Mesenteric fat pad (tissue), 1 donor: ENCODE results near the gene KCNA2. TPM values are rescaled to one million over a fixed set of nuclear protein-coding genes. Genes with fewer than 3 reads are reported as not detected.

ENCODE experiments used
- DNase-seq: peaks from one replicate; pipeline ENCODE4 v3.0.0-alpha.2; 2020; ENCODE audit warnings: low spot score
- total RNA-seq: library from RNA; stranded (reverse); fragmentation: NEBNext Ultra II Directional; extraction: Animal tissue kit (Norgen Biotek cat#: 25700); gene quantifications from one replicate; pipeline ENCODE4 v1.2.1, GENCODE V29; 2021
- donor health status: DM: yes; HTN: yes; CAD: no.

KCNA2 gene
- total RNA-seq, 1 donor from 2014 or later: 1.5 TPM

DNA sequence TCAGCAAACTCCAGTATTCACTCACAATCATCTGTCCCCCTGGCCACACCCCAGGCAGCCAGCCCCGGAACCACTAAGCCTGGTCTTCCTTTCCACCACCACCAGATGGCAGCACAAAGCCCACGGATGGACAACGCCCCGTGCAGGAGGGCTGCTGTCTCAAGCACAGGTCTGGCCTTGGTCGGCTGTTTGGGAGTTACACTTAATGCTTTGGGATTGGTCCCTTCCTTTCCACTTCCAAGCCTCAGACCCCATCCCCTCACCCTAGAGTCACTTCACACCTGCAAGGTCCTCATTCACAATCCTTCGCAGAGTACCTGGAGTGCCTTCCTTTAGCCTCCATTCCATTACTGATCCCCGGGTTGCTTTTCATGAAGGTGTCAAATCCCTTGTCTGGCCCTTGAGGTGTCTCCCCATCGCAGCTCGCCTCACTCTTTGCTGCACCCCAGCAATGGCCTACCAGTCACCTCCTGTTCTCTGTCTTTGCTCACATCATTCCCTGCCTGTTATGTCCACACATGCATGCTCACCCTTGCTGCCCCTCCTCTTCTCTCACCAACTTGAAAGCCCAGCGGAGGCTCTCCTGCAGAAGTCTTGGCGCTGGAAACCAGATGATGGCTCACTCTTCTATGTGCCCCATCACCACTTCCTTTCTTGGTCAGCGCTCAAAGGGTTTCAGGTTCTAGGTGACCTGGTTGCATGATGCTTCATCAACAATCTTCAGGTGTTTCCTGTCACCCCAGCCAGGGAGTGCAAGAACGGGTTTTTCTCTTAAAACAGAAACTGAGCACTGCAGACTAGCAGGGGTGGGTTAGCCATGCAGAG is 24.9 kb upstream of the KCNA2 start:
- DNase-seq: no peak

DNA sequence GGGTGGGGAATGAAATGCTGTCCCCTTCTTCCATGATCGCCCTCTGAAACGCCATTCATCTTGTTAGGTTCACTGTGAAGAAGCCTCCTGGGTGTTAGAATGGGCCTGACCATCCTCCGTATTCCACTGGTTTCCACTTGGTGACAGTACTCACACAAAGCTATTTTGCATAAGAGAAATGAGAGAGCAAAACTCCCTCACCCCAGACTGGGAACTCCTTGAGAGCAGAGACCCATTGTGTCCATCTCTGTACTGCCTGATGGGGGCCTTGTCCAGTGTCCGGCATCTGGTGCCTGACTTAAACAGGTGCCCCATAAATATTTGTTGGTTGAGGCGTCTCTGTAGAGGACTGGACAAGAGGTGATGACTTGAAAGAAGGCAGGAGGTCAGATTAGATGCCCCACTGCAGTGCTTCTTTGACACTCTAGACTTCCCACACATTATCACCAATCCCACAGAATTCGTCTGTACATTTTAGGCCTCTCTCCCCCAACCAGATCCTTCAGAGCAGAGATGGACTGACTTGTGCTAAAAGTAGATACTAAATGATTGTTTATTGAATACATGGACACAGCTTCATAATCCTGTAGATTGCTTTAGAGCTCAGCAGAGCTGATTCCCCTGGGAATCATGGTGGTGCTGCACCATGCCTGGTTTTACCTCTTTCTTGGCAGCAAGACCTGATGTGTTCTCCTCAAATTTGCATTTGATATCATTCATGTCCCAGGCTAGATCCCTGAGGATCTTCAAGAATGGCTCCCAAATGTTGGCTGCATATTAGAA is 22.4 kb upstream of the KCNA2 start:
- DNase-seq: no peak

DNA sequence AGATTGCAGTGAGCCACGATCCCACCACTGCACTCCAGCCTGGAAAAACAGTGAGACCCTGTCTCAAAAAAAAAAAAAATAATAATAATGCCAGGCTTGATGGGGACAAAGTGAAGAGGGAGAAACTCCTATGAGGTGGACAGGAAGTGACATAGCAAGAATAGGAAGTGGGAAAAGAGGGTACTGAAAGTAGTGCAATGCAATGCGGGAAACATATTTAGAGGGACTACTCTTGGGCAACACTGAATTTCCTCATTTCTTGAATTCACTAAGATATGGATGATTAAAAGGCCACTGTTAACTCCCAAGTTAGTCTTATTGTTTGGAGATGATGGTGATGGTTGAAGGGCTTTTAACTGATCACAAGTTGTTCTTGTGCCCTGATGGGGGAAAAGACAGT is 21.6 kb upstream of the KCNA2 start:
- no peak for DNase-seq

DNA sequence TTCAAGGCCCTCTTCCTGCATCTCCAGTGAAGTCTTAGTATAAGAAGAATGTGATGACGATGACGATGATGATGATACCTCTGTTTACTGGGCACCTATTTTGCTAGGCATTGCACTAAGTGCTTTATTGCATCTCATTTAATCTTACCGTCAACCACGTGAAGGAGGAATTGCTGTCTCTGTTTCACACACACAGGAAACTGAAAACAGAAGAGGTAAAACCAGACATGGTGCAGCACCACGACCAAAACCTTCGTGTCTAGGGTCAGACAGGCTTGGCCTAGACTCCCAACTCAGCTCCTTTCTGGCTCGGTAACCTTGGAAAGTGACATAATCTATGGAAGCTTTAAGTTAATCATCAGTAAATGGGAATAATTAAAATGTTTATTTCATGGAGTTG is 20.7 kb upstream of the KCNA2 start:
- no peak for DNase-seq

DNA sequence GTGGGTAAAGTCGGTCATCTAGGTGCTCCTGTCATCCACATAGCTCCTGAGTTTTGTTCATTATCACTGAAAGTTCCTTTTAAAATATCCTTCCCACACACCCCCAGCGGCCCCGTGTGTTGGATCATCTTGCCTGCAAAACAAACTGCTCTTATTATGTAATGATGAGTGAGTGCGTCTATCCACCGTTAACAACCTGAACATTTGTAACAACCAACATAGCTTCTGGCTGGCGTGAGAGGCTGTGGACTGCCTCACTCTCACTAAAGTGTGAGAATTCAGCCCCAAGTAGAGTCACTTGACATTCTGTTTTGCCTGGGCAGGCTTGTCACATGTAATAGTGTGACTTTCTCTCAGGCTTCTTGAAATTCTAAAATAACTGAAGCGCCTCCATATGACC is 14.5 kb upstream of the KCNA2 start:
- DNase-seq: peak; percentile 64

DNA sequence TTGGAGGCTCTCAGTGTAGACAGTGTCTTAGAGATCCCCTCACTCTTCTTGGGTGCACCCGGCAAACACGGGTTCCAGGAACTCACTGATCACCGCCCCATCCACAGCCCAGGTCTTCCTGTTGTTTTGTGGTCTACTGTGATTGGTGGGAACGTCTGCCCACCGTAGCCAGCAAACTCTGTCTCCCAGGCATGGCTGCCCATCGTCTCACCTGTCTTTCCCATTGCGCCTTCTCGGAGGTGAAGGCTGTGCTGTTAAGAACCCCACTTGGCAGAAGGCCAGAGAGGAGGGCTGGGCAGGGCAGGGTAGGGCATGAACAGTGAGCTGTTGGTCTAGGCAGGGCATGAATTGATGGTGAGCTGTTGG is 14.1 kb upstream of the KCNA2 start:
- DNase-seq: peak; percentile 79

DNA sequence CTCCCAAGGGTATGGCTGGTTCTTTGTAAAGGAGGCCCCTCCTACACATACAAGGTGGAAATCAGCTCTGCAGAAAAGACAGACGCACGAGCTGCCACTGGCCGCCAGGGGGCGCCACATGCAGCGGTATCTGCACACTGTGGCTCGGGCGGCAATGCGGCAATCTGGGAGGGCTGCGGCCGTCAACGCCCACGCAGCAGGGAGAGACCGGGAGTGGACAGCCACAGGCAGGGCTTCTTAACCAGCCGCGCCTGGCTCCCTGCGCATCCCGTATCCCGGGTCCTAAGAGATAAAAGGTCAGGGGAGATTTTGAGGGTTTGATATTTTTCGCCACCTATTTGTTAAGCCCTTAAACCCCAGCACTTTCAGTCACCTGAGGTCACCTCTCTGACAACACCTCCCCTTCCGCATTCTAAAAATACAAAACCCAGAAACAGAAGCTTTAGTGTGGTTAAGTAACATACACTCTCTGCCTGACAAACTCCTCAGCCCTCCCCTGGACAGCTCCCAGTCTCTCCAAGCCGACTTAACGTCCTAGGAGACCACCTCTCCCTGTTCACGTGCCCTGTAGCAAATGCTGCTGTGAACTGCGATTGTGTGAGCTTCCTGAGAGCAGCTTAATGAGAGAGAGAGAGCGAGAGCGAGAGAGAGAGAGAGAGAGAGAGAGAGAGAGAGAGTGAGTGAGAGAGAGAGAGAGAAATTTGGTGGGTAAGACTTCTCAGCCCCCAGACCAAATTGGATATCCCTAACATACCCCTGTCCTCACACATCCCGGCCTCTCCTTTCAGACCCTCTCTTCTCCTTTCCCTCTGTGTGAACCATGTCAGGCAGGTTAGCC is 13.5 kb upstream of the KCNA2 start:
- DNase-seq: peak; percentile 95

DNA sequence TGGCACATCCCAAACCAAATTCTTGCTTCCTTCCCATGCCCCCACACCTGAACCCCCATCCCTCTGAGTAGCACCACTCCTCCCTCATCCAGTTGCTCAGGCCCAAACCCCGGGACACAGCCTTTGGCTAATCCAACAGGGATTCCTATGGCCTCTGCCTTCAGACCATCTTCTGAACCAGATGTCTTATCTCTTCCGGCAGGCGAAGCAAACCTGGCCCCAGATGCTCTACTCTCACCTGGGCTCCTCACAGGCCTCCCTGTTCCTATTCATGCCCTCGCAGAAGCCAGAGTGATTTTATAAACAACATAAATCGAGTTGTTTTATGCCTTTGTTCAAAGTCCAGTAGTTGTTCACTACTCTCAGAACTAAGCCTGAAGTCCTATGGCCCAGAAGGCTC is 12.5 kb upstream of the KCNA2 start:
- DNase-seq: peak; percentile 12

DNA sequence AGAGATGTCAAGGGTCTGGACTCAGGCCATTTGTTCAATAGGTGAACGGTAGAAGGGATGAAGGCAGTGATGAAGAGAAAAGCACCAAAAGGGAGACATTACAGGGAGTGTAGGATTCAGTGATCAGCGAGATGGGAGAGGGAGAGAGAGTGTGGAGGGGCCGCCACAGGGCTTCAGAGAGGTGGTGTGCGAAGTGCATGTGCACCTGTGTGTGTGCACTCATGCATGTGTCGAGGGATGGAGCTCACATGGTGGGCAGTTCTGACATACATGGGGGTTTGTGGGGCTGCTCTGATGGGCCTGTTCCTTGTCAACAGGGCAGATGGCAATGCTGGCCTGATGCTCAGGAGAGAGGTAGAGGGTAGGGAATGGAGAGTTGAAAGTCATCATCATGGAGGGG is 11.4 kb upstream of the KCNA2 start:
- DNase-seq: peak; percentile 68

DNA sequence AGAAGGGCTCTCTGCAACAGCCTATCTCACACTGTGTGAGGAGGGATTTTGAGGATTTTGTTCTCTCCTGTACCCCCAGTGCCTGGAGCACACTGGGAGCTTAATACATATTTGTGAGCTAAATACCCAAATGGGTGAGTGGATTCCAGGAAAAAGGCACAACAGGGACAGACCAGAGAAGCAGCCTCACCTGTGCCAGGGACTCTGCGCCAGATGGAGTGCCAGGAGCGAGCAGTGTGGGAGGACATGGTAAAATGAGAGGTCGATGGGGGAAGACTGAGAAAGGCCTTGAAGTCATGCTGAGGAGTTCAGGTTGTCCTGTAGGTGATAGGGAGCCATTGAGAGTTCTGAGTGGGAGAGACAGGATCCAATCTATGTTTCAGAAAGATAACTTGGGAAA is 11.0 kb upstream of the KCNA2 start:
- peak; percentile 35 for DNase-seq

DNA sequence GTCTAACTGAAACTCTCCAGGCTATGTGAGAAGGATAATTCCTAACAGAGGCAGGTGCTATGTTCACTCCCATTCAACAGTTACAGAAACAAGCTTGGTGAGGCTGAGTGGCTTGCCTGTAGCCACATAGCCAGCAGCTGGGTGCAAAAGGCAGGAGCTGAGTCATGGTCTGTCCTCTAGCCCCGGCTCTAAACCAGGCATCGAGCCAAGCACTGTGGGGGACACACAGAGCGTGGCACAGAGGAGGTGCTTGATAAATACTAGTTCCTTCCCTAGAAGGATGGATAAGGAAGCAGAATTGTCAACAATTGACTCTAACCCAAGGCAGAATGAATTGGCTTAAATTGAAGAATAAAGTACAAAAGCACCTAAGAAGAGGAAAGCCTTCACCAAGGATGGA is 10.4 kb upstream of the KCNA2 start:
- peak; percentile 16 for DNase-seq

DNA sequence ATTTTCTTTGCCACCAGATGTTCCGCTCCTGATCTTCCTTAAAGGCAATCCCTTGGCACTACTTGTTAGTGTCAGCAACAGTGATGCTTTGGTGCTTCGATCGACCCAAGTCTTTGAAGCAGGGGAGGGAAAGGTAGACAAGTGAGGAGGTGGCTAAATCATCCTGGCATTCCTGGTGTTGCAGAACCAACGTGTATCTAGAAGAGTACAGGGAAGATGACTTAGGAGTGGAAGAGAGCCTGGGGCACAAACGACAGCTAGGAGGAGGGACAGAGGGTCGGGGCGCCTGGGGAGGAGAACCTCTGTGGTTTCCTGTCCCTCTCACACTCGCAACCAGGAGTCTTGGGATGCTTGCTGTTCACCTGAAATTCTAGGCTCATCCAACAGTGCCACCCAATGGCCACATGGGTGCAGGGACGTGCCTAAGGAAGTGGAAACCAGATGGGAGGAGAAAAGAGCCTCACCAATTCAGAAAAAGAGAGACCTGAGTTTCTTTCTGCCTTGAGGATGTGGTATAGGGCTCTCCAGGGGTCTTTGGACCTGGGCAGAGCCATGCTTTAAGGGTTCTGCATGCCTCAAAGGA is 9.5 kb upstream of the KCNA2 start:
- peak; percentile 73 for DNase-seq

DNA sequence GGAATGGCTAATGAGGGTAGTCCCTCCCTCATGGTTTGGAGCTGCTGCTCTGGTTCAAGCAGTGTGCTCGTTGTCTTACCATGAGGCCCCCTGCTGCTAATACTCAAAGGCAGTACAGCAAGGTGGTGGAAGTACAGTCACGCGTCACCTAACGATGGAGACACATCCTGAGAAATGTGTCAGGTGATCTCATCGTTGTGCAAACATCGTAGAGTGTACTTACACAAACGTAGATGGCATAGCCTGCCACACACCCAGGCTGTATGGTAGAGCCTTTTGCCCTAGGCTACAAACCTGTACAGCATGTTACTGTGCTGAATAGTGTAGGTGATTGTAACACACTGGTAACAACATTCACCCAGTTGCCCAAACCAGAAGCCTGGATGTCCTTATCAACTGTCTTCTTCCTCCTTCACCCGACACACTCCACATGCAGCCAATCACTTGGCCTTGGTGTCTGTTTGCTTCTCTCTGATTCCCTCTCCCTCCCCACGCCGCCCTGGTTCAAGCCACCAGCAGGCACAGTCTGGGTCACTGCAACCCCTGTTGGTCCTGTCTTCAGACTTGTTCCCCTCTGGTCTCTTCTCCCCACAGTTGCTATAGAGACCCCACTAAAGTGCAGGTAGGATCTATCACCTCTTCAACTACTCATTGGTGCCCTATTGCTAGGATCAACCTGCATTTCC is 6.0 kb upstream of the KCNA2 start:
- DNase-seq: peak; percentile 57

DNA sequence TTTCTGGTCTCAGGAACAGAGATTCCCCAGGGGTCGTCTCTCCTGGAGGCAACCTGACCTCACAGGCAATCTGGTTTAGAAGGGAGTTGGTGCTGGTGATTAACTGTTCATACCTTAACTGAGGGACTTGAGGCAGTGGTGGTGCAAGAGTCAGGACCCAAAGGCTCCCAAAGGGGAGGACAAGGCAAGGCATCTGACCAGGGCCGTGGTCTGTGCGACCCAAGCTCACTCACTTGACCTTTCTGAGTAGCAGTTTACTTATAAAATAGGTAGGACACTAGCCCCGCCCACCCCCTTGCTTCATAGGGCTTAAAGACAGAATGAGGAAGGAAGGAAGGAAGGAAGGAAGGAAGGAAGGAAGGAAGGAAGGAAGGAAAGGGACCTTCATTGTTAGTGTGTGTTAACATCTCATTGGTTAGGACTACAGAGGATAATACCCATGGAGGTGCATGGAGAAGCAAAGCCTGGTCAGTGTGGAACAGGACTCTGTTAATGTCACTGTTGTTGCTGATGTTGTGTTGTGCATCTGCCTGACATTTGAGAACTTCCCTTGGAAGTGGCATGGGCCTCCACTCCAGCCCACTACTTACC is 4.6 kb upstream of the KCNA2 start:
- peak; percentile 35 for DNase-seq

DNA sequence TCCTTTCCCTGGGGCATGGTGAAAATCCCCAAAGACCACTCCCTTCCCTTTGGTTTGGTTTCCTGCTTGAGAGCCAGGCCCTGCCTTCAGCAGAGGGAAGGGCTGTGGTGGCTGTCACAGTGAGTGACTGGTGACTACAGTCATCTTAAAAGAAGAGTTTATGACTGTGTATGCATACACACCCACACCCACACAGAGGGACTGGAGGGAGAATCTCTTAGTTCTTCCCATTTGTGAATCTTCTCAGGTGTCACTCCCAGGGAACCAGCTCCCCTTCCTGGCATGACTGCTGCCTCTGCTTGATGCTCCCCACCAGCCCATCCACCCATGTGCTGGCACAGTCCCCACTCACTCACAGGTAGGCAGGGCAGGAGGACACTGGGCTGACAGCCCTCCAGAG is 3.9 kb upstream of the KCNA2 start:
- peak; percentile 59 for DNase-seq

DNA sequence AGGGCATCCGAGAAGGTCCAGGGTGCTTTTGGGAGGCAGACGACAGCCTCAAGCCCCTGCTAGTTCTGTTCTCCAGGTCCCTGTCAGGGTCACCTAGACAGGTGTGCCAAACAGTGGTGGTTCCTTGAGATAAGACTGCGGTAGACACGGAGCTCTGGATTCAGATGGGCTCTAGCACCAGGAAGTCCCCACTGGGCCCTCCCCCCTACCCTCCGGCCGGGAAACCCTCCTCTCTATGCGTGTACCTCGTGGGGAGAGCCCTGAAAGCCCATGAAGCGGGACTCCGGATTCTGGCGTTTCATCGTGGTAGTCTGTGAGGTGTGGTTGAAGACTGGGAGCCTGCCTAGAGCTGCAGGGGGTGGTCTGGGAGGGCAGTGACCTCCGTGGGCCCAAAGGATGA is 2.1 kb upstream of the KCNA2 start:
- DNase-seq: peak; percentile 76

DNA sequence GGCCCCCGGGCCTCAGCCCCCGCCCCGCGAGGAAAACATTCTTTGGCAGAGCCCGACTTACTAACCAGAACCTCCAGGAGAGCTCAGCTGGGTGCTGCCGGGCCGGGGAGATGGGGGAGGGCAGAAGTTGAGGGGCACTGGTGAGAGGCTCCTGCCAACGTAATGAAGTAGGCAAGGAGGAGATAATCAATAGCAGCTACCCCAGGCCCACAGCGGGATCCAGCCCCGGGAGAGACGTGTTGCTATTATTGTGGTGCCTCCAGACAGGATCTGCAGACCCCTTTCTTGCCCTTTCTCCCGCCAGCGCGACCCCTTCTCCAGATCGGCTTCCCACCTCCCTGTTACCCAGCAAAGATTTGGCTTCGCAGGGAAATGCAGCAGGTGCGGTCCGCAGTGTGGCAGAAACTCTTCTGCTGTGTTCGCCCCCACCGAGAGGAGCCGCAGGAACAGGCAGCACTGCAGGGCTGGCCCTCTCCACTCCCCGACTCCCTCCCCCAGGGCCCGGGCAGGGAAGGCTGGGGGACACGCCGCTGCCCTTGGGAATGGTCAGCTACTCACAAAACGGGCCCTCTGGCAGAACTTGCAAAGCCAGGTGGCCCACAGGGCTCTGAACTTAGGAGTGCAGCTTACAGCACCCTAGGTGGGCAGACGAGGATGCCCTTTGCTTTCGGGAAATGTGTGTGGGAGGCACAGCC is 1.5 kb upstream of the KCNA2 start:
- peak; percentile 84 for DNase-seq

DNA sequence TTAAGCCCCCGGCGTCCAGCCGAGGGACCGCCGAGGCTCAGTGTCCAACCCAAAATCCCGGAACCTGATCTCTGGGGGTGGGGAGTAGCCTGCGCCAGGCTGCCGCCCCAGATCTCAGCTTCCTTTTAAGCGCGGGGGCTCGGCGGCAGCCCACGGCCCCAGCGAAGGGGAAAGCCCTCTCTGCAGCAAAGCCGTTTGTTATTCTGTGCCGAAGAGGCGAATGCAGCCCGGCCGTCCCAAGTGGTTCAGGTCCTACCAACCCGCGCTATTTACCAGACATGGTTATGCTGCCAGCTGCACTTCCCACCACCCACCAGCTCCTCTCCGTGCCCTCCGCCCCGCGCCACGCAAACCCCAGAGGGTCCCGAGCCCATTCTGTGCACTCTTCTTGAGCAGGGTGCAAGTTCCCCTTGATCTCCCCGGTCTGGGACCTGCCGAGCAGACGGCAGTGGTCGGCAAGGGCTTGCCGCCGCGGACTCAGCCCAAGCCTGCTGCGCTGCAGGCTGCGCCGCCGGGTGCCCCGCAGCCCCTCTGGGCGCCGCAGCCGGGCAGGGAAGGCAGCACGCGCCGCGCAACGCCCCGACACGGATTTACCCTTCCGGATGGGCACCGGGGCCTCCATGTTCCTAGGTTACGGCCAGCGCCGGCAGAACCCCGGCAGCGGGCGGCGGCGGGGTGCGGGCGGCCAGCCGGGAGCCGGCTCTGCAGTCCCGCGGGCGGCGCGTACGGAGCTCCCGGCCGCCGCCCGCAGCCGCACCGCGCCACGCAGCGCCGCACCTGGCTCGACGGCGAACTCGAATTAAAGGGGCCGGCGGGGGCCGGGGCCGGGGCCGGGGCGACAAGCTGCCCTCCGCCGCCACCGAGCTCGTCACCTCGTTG is 738 bp upstream of the KCNA2 start:
- peak; percentile 81 for DNase-seq

DNA sequence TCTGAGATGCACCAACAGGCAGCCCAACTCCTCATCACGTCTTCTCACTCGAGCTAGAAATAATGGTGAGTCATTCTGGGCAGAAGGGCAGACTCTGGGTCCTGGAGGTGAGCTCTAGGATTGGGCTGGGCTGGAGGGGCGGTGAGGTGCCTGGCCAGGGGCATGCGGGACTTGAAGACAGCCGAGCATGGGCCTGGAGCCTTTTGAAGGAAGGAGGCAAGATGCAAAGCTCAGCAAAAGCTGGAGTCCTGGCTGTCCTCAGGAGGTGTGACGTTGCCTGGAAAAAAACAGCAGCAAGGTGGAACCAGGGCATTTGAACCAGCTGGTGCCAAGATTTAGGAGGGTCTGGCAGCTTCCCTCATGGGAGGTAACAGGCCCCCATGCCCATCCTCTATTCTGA is 712 bp downstream of the KCNA2 start:
- peak; percentile 65 for DNase-seq
